AG20443 (cell line): Measurements from ENCODE around the gene FEN1.
A peak's percentile ranks its signal among the peaks of the same experiment; 100 is the strongest.

Experiments used
- DNase-seq: peaks from one replicate; pipeline ENCODE4 v3.0.0; 2012; ENCODE audit warnings: low spot score, mixed read lengths

Gene FEN1

GRCh38 chr11:61756452-61757212 lies 36.1 kb upstream of the FEN1 start:
- DNase-seq: no peak

- no peak for DNase-seq
Observed at GRCh38 chr11:61757213-61757862, 35.4 kb upstream of the FEN1 start.

- no peak for DNase-seq
Observed at GRCh38 chr11:61760946-61761345, 31.8 kb upstream of the FEN1 start.

- no peak for DNase-seq
Observed at GRCh38 chr11:61761440-61762222, 31.1 kb upstream of the FEN1 start.

- no peak for DNase-seq
Observed at GRCh38 chr11:61762223-61762615, 30.5 kb upstream of the FEN1 start.

- DNase-seq: no peak
Observed at GRCh38 chr11:61762798-61763197, 29.9 kb upstream of the FEN1 start.

- no peak for DNase-seq
Observed at GRCh38 chr11:61763930-61764605, 28.6 kb upstream of the FEN1 start.

GRCh38 chr11:61764606-61765260 lies 28.0 kb upstream of the FEN1 start:
- DNase-seq: no peak

GRCh38 chr11:61765550-61766253 lies 27.0 kb upstream of the FEN1 start:
- no peak for DNase-seq

GRCh38 chr11:61766353-61766841 lies 26.3 kb upstream of the FEN1 start:
- DNase-seq: no peak

- DNase-seq: no peak
Observed at GRCh38 chr11:61768376-61769076, 24.2 kb upstream of the FEN1 start.

GRCh38 chr11:61769169-61769920 lies 23.4 kb upstream of the FEN1 start:
- peak; percentile 51 for DNase-seq

GRCh38 chr11:61769946-61770683 lies 22.6 kb upstream of the FEN1 start:
- DNase-seq: no peak

GRCh38 chr11:61771195-61771894 lies 21.4 kb upstream of the FEN1 start:
- no peak for DNase-seq

GRCh38 chr11:61771985-61772455 lies 20.7 kb upstream of the FEN1 start:
- DNase-seq: no peak

GRCh38 chr11:61773356-61773755 lies 19.4 kb upstream of the FEN1 start:
- DNase-seq: no peak

GRCh38 chr11:61773809-61774208 lies 18.9 kb upstream of the FEN1 start:
- DNase-seq: no peak

- DNase-seq: no peak
Observed at GRCh38 chr11:61774411-61774810, 18.3 kb upstream of the FEN1 start.
